ENCODE results near the gene ATXN1. TPM values are rescaled to one million over a fixed set of nuclear protein-coding genes. Genes with fewer than 3 reads are reported as not detected.

The ATXN1 gene
- total RNA-seq, 1 donor from 2014 or later, result 15.5 TPM

DNA sequence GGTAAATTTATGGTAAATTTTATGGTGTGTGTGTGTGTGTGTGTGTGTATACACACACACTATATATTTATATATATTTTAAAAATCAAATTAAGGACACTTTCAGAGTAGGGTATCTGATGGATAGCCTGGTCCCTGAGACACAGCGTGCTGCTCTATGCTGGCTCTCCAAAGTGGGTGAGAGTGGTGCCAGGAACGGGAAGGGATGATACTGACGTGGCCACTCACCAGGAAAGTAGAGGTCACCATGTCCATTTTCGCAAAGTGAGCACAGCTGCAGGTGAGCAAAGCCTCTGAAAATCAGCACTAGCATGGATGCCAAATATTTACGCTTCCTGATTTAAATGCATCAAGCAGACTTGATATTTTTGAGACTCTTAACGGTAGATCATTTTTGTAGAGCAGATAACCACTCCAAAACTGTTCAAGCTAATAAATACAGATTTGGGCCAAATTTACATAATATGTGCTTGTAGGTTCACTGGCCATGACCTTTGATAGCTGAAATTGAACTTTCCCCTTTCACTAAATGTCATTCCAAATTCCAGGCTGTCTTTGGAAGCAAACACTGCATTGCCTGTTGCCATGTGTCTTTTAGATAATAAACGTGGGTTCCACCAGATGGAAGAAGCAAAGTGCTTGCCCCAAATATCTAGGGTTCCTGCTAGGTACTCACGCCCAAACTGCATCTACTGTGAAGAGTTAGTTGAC lies 116.6 kb downstream of the ATXN1 start:
- peaks cover 2% of the 10 kb centered on the region for H3K9me3 Mint-ChIP-seq (ENCODE audit: unreplicated experiment)
- H3K4me3 Mint-ChIP-seq (ENCODE audit: unreplicated experiment), result no peak overlapping the region
- TF ChIP-seq, protein P1, sequence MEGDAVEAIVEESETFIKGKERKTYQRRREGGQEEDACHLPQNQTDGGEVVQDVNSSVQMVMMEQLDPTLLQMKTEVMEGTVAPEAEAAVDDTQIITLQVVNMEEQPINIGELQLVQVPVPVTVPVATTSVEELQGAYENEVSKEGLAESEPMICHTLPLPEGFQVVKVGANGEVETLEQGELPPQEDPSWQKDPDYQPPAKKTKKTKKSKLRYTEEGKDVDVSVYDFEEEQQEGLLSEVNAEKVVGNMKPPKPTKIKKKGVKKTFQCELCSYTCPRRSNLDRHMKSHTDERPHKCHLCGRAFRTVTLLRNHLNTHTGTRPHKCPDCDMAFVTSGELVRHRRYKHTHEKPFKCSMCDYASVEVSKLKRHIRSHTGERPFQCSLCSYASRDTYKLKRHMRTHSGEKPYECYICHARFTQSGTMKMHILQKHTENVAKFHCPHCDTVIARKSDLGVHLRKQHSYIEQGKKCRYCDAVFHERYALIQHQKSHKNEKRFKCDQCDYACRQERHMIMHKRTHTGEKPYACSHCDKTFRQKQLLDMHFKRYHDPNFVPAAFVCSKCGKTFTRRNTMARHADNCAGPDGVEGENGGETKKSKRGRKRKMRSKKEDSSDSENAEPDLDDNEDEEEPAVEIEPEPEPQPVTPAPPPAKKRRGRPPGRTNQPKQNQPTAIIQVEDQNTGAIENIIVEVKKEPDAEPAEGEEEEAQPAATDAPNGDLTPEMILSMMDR (IDR thresholded peaks at IDR 0.05; ENCODE audit: partially characterized antibody, unreplicated experiment), result no peak
- H3K27me3 Mint-ChIP-seq (ENCODE audit: unreplicated experiment), result peaks cover 2% of the 10 kb centered on the region
- DNase-seq, result no peak
- H3K36me3 Mint-ChIP-seq (ENCODE audit: unreplicated experiment), result no peaks in the 10 kb centered on the region
- H3K27ac Mint-ChIP-seq (ENCODE audit: unreplicated experiment), result no peak overlapping the region
- no peaks in the 10 kb centered on the region for H3K4me1 Mint-ChIP-seq (ENCODE audit: low read depth, unreplicated experiment)

DNA sequence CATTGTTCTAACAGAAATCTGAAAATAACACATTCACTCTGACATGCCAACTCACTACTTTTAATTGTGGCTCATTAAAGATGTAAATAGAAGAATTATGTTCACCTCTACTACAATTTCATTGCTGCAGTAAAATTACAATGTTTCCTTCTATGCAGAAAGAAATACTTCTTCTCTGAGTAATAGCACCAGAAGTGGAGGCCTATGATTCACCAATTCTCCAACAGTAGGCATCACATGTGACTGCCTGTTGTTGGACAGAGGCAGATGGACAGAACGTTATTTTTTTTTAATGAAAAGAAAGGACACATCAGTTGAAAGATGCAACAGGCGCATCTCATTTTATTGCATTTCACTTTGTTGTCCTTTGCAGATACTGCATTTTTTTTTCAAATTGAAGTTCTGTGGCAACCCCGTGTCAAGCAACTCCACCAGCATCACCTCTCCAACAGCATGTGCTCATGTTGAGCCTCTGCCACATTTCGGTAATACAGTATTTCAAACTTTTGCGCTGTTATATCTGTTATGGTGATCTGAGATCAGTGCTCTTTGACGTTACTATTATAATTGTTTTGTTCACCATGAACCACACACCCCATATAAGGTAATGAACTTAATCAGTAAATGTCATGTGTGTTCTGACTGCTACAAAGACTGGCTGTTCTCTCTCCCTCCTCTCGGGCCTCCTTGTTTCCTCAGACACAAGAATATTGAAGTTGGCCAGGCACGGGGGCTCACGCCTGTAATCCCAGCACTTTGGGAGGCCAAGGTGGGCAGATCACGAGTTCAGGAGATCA lies 121.4 kb downstream of the ATXN1 start:
- H3K4me3 Mint-ChIP-seq (ENCODE audit: unreplicated experiment), result no peak overlapping the region
- TF ChIP-seq, protein P1 (IDR thresholded peaks at IDR 0.05; ENCODE audit: partially characterized antibody, unreplicated experiment), result no peak
- no peaks in the 10 kb centered on the region for H3K4me1 Mint-ChIP-seq (ENCODE audit: low read depth, unreplicated experiment)
- no peaks in the 10 kb centered on the region for H3K9me3 Mint-ChIP-seq (ENCODE audit: unreplicated experiment)
- no peak overlapping the region for H3K27ac Mint-ChIP-seq (ENCODE audit: unreplicated experiment)
- no peak for DNase-seq
- H3K36me3 Mint-ChIP-seq (ENCODE audit: unreplicated experiment), result no peaks in the 10 kb centered on the region
- peaks cover 2% of the 10 kb centered on the region for H3K27me3 Mint-ChIP-seq (ENCODE audit: unreplicated experiment)

DNA sequence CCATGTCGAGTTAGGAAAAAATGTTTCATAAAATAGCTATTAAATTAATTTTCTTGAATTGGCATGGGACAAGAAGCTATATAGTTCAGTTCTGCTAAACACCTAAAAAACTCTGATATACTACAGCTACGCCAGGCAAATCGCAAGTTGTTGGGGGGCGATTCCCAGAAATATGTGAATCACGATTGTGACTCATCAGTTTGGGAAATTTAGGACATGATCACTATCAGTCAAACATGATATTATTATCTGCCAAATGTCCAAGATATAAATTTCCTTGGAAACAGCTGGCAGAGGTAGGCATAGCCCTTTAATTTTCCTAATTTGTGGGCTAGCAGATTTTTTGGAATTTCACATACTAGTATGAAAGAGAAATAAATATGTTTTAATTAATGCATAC lies 123.6 kb downstream of the ATXN1 start:
- H3K9me3 Mint-ChIP-seq (ENCODE audit: unreplicated experiment), result no peaks in the 10 kb centered on the region
- TF ChIP-seq, protein P1 (IDR thresholded peaks at IDR 0.05; ENCODE audit: partially characterized antibody, unreplicated experiment), result no peak
- no peaks in the 10 kb centered on the region for H3K27me3 Mint-ChIP-seq (ENCODE audit: unreplicated experiment)
- H3K27ac Mint-ChIP-seq (ENCODE audit: unreplicated experiment), result no peak overlapping the region
- H3K4me3 Mint-ChIP-seq (ENCODE audit: unreplicated experiment), result no peak overlapping the region
- no peak for DNase-seq
- H3K4me1 Mint-ChIP-seq (ENCODE audit: low read depth, unreplicated experiment), result no peaks in the 10 kb centered on the region
- no peaks in the 10 kb centered on the region for H3K36me3 Mint-ChIP-seq (ENCODE audit: unreplicated experiment)

DNA sequence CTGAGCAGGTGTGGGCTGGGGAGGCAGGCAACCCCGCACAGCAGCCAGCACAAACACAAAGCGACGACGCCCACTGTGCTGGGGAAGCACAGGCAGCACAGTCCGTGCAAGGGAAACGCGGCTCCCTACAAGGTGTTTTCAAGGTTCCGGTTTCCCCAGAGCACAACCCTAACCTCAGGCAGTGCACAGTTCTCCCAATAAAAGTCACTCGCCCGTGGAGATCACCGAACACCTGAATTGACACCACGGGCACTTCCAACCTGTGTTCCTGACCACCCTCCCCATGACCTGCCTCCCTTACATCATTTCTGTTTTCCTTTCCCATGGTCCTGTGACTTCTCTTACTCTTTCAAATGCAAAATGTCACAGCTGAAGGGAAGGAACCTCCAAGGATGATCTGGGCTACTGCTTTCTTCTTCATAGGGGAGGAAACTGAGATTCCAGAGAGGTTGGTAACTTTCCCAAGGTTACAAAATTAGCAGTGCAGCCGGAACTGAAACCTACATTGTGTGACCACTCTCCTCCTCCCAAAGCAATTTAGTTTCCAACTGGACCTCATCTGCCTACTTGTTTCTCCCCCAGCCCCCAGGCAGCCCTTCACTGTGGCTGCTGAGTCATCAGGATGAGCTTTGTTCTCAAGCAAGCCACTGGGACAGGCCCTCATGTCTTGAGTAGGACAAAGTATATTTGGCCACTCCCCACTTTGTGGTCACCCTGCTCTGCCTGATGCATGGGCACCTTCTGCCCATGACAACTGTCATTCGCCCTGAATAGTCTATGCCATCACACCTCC lies 125.3 kb downstream of the ATXN1 start:
- TF ChIP-seq, protein P1 (IDR thresholded peaks at IDR 0.05; ENCODE audit: partially characterized antibody, unreplicated experiment), result no peak
- Mint-ChIP-seq H3K9me3 (ENCODE audit: unreplicated experiment) (no peaks in the 10 kb centered on the region), H3K36me3 (ENCODE audit: unreplicated experiment) (no peaks in the 10 kb centered on the region), H3K27me3 (ENCODE audit: unreplicated experiment) (no peaks in the 10 kb centered on the region), H3K4me3 (ENCODE audit: unreplicated experiment) (no peak overlapping the region), H3K4me1 (ENCODE audit: low read depth, unreplicated experiment) (peaks cover 1% of the 10 kb centered on the region), H3K27ac (ENCODE audit: unreplicated experiment) (no peak overlapping the region)
- no peak for DNase-seq
